AG09309 (cell line): ENCODE results near the gene PCBD2.
"Not testable (repeated sequence)": the region's sequence is repeated elsewhere in the genome, so short reads cannot be mapped to it uniquely, and the experiment has no call there.

Experiments
- DNase-seq: peaks from one replicate; pipeline ENCODE4 v3.0.0-alpha.2; 2010; ENCODE audit warnings: low read depth
- H3K4me3 ChIP-seq: 2 replicates; pipeline ENCODE4 v1.5.1; 2011; ENCODE audit warnings: mild to moderate bottlenecking, low read depth, low read length, moderate library complexity; ENCODE audit not compliant: control insufficient read depth
- TF ChIP-seq, protein P1 (sequence below): IDR thresholded peaks from 2 replicates; pipeline ENCODE4 v1.5.1; 2011; ENCODE audit warnings: mild to moderate bottlenecking, low read depth, low read length, inconsistent platforms; ENCODE audit not compliant: insufficient read depth, control insufficient read depth; ENCODE audit errors: missing control alignments

Gene PCBD2

GRCh38 chr5:134905246-134905996, 490 bp downstream of the PCBD2 start:
- TF ChIP-seq, protein P1, sequence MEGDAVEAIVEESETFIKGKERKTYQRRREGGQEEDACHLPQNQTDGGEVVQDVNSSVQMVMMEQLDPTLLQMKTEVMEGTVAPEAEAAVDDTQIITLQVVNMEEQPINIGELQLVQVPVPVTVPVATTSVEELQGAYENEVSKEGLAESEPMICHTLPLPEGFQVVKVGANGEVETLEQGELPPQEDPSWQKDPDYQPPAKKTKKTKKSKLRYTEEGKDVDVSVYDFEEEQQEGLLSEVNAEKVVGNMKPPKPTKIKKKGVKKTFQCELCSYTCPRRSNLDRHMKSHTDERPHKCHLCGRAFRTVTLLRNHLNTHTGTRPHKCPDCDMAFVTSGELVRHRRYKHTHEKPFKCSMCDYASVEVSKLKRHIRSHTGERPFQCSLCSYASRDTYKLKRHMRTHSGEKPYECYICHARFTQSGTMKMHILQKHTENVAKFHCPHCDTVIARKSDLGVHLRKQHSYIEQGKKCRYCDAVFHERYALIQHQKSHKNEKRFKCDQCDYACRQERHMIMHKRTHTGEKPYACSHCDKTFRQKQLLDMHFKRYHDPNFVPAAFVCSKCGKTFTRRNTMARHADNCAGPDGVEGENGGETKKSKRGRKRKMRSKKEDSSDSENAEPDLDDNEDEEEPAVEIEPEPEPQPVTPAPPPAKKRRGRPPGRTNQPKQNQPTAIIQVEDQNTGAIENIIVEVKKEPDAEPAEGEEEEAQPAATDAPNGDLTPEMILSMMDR: peak; percentile 56
- H3K4me3 ChIP-seq: peak overlapping the region; percentile 74
- DNase-seq: no peak

DNA sequence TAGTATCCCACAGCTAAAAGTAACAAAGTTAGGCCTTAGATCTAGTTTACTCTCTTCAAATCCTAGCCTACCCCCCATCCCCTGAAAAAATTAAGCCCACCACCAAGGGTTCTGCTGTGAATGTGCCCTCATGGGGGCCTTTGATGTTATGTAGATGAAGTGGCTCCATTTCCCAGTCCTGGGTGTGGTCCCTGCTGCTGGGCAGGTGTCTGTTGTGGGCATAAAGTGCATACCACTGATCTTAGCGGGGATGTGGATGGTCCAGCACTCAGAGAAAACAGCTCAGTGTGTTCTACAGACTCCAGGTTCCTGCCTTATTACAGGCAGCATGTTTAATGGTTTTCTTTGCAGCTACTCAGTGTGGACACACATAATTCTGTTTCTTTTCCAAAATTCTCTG, 1.9 kb downstream of the PCBD2 start:
- H3K4me3 ChIP-seq: no peak overlapping the region
- TF ChIP-seq, protein P1: no peak
- no peak for DNase-seq

DNA sequence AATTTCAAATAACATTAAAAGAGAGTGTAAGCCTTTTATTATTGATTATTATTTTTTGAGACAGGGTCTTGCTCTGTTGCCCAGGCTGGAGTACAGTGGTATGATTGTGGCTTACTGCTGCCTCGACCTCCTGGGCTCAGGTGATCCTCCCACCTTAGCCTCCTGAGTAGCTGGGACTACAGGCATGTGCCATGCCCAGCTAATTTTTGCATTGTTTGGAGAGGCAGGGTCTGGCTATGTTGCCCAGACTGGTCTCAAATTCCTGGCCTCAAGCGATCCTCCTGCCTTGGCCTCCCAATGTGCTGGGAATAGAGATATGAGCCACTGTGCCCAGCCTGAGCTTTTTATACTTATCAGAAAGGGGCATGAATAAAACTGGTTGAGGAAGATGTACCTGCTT, 5.8 kb downstream of the PCBD2 start:
- not testable (repeated sequence) for DNase-seq, H3K4me3 ChIP-seq

DNA sequence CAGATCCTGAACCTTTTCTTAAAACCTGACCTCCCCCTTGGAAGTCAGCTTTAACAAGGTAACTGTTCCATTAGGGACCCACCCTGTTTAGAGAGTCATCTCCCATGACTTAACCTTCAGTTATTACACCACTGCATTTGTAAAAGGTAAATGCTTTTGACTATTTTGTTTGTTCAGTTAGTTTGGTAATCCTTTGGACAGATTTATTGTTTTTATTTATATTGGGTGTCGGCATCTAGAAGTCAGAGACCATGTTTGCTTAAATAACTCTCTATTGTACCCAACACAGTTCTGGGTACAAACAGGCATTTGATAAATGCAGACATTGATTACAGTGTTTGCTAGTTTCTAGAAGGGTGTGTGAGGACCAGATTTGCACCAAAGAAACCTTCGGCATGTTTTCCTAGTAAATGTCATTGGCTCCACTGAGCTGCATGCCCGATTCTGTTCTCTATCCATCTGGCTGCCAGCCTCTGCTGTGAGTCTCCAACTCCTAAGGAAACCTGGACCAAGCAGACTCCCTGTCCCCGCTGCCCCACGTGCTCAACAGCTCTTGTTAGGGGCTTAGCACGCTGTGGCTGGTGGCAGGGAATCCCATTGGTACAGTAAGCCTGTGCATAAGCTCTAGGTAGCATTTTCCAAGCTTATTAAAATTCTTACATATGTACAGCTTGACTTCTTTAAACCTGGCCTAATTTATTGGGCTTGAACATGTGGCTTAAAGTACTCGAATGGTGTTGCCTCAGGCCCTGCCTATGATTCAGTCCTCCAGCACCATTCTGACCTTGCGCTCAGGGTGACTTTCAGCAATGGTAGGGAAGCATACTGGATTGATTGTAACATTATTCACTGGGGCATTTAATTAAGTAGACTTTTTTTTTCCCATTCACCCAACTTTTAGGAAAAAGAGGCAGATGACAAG, 6.6 kb downstream of the PCBD2 start:
- DNase-seq: no peak
- no peak overlapping the region for H3K4me3 ChIP-seq
- TF ChIP-seq, protein P1: no peak

DNA sequence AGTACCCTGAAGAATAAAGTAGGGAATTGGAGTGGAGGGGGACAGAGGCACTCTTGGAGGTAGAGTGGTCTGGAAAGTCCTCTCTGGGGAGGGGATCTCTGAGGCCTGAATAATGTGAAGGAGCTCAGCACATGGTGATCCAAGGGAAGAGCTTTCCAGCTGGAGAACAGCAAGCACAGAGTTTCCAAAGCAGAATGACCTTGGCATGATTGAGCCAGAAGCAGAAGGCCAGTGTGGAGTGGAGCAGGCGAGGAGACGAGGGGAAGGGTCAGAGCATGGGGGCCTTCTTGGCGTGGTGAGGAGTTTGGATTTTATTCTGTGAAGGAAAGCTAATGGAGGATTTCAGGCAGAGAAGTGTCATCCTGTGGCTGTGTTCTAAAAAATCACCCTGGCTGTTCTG, 8.3 kb downstream of the PCBD2 start:
- no peak for DNase-seq
- TF ChIP-seq, protein P1: no peak

GRCh38 chr5:134913795-134914194, 8.9 kb downstream of the PCBD2 start:
- TF ChIP-seq, protein P1: no peak
- H3K4me3 ChIP-seq: no peak overlapping the region
- DNase-seq: no peak

More for the DNA sequence above, 8.3 kb downstream of the PCBD2 start:
- H3K4me3 ChIP-seq: no peak overlapping the region

DNA sequence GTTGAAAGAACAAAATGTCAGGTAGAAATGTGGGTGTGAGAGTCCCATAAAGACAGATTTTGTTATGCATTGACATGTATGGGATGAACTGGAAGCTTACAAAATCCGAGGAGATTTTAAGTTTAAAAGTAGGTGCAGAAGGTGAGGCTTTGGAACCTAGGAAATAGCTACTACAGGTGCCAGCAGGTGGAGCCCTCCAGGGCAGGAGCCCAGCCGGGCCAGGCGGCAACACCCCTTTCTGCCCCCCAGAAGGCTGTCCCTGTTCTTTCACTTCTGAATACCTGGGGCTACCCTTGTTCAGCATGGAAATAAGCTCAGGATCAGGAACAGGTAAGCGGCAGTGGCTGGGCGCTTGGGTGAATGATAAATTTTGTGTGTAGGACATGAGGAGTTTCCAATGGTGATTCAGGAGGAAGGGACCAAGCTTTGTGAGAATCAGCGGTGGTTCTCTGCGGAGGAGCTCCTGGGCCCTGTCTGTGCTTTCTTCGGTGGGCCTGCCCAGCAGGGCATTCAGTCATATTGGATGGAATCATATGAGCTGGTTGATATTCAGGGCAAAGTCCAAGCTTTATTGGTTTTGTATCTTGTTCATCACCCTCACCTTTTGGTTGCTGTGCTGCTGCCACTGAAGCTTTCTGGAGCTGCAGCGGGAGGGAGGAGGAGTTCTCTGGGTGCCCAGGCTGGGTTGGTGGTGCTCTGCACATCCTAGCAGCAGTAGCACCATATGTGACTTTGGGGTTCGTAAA, 12.3 kb downstream of the PCBD2 start:
- TF ChIP-seq, protein P1: no peak
- no peak for DNase-seq
- no peak overlapping the region for H3K4me3 ChIP-seq
